Measurements from ENCODE around the gene TOP2A.
"Not testable (repeated sequence)": the region's sequence is repeated elsewhere in the genome, so short reads cannot be mapped to it uniquely, and the experiment has no call there.

Gene TOP2A

DNA sequence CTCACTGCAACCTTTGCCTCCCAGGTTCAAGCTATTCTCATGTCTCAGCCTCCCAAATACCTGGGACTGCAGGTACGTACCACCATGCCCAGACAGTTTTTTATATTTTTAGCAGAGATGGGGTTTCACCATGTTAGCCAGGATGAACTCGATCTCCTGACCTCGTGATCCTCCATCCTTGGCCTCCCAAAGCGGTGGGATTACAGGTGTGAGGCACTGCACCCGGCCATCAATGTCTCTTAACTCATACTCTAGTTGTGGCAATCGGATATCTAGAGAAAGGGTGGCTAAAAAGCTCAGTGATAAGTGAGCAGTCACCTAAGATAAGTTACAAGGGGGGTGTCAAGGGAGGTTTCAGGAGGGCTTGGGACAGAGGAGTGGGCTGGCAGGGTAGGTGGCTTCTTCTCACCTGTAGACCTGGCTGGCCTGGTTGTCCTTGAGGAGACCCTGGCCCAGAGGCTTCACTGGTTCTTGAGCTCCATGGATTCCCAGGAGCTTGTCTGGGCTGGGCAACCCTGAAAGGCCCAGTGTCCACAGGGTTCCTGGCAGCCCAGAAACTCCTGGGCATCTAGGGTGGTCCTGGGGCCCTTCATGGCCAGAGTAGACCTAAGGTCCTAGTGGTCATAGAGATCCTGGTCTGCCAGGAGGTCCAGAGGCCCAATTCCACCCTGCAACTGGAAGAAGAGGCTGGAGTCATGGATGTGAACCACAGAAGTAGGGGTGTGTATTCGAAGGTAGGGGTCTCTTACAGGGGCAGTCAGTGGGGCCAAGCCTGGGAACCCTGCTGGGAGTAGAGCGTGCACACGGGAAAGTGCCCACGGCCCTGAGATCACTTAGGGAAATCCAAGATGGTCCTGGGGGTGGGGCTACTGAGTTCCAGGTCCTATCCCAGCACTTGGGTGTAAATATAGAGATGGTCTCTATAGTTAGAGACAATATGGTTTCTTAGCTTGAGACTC lies 12.9 kb upstream of the TOP2A start:
- DNase-seq (ENCODE audit: low spot score): no peak

DNA sequence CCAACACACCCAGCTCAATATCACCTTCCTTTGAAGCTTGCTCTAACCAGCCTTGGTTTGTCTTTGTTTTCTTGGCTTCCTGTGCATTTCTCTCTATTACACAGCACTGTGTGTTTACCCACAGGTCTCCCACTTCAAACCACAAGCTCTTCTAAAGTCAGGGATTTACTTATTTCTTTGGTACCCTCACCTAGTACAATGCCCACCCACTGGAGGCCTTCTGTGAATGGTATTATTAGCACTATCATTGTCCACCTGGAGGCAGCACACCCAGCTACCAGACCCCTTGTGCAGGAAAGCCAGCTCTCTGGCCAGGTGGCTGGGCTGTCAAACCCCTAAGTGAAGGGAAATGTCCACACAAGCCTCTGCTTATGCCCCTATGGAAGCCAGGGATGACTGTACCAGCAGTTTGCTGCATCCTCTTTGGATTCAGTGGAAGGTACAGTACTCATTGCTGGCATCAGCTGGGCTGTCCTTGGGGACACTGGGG lies 9.4 kb upstream of the TOP2A start:
- no peak for DNase-seq (ENCODE audit: low spot score)

DNA sequence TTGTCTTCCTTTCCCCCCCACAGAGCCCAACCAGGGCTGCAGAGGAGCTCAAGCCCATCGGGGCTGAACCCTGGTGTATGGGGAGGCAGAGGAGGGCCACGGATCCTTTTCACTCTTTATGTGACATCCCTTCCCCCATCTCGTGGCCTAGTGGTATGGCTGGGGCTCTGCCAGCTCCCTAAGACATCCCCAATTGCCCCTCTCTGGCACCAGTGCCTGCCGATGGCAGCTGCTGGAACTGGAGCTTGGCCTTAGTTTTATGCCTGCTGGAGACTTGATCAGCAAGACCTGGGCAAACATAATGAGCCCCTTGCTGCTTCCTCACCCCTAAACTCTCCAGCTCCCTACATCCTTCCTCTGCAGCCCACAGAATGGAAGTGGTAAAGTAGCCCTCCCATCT lies 8.0 kb upstream of the TOP2A start:
- DNase-seq (ENCODE audit: low spot score): no peak

DNA sequence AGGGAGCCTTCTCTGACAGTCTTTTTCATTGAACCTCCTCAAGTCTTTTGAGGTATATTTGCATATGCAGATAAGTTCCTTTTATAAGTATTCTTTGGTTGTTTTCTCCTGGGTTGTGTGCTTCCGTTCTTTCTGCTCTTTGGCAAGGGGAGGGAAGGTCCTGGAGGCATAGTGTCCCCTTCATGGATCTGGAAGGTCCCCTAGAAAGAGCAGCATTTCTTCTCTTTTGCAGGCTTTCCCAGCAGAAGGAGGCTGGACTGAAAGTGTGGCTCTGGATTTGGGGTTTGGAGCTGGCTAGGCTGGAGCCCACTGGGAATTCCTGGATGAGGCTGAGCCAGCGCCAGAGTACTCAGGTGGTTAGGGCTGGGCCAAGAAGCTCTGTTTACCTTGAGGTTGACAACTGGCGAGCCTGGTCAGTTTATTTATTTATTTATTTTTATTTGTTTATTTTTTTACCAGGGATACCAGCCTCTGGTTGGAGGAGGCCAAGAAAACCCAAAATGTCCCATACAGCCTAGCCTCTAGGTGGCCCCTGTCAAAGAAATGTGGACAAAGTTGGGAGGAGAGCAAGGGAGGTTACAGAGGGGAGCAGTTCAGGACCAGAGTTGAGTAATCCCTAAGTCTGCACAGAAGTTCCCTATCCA lies 5.4 kb upstream of the TOP2A start:
- no peak for DNase-seq (ENCODE audit: low spot score)

DNA sequence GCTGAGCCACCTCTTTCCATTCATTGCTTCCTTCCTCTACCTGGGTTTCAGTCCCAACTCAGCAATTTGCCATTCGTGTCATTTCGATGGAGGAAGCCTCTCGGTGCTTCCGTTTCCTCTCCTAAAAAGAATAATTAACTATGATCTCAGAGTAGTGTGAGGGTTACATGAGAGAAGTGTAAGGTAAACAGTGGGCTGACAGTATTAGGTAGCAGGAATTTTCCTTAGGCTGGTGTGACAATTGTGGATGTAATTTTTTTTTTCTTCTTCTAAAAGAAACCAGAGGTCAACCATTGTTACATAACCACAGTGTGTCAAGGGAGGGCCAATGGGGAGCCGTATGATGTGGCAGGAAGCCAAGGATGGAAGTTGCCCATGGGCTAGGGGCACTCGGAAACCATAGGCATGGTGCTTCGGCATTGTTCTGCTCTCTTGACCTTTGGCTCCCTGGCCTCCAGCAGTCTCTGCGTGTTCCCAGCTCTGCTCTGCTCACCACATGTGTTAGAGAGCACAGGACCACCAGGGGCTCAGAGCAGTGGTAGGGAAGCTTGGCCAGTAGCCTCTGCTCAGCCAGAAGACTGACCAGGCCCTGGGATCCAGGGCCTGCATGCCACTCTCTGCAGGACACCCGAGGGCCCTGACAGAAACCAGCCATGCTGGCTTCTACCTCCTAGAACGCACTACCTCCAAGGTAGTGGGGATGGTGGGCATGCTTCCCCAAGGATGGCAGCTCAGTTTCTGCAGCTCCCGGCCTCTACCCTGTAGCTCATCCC lies 2.0 kb upstream of the TOP2A start:
- DNase-seq (ENCODE audit: low spot score): no peak

DNA sequence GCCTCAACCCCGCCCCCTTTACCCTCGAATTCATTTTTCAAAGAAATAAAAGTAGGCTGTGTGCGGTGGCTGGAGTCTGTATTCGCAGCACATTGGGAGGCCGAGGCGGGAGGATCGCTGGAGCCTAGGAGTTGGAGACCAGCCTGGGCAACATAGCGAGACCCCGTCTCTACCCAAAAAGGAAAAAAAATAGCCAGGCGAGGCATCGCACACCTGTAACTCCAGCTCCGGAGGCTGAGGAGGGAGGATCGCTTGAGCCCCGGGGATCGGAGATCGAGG lies 671 bp upstream of the TOP2A start:
- DNase-seq (ENCODE audit: low spot score): no peak

DNA sequence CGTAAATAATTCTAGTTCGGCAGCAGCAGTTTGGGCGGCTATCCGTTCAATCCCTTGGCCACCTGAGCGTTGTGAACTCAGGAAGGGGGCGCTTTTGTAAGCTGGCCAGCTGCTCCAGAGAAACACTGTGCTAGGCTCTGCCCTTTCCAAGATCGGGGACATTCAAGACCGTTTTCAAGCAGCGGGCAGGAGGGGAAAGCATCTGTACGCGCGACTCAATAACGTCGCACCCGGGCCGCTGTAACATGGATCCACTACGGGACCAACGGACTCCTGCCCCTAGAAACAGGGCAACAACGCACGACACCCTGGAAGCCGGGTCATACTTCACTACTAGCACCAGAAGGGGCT lies 463 bp downstream of the TOP2A start:
- no peak for DNase-seq (ENCODE audit: low spot score)

DNA sequence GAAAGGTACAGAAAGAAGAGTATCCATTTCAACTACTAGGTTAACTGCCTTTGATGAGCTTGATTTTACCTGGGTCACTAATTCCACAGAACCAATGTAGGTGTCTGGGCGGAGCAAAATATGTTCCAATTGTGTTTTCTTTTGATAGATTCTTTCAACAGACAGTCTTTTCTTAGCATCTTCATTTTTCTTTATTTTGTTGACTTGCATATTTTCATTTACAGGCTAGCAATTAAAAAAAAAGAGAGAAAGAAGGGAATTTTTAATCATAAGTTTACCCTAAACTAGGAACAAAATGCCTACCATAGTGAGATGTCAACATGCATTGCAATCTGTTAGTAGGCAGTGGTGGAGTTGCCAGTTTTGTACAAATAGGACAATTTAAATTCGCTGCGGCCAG lies 1.0 kb downstream of the TOP2A start:
- no peak for DNase-seq (ENCODE audit: low spot score)

DNA sequence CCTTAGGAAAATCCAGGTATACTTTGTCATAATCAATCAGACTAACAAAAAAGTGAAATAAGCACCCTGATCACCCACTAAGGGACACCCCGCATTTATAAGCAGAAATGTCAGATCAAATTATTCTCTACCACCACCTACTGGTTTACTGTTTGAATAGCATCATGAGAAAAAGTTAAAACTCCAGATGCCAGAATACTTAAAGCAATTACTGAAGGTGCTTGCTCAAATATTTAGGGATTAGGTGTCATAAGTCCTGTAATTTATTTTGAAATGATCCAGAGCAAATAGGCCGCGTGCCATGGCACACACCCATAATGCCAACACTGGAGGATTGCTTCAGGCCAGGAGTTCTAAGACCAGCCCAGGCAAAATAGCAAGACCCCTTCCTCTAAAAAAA lies 2.3 kb downstream of the TOP2A start:
- peak; percentile 38 for DNase-seq (ENCODE audit: low spot score)

DNA sequence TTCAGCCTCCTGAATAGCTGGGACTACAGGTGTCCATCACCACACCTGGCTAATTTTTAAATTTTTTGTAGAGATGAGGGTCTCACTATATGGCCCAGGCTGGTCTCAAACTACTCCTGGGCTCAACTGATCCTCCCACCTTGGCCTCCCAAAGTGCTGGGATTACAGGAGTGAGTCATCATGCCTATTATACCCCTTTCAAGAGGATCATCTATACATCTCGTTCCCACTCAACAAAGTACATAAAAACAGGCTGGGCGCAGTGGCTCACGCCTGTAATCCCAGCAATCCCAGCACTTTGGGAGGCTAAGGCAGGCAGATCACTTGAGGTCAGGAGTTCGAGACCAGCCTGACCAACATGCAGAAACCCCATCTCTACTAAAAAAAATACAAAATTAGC lies 3.4 kb downstream of the TOP2A start:
- not testable (repeated sequence) for DNase-seq (ENCODE audit: low spot score)

DNA sequence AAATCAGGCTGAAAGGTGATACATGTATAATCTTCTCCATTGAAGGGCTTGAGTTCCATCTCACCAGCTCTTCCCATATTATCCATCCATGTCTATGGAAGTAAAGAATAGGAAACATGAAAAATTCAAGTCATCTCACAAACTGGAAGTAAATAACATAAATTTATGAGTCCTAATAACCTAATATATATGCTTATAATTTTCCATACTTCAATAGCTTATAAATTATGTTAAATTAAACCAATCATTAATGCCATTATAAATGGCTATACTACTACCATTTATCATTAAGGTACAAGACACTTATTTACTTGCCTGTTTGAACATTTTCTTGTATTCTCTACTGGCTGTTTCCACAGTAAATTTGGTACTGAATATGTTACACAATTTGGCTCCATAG lies 4.8 kb downstream of the TOP2A start:
- DNase-seq (ENCODE audit: low spot score): no peak

DNA sequence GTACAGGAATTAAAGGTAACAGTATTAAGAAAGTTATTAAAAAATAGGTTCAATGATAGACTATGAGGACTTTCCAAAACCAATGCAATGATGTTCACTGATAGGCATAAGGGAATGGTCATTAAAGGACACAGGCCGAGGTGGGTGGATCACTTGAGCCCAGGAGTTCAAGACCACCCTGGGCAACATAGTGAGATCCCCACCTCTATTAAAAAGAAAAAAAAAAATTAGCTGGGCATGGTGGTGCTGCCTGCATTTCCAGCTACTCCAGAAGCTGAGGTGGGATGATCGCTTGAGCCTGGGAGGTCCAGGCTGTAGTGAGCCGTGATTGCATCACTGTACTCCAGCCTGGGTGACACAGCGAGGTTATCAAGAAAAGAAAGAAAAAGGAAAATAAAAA lies 5.9 kb downstream of the TOP2A start:
- no peak for DNase-seq (ENCODE audit: low spot score)

DNA sequence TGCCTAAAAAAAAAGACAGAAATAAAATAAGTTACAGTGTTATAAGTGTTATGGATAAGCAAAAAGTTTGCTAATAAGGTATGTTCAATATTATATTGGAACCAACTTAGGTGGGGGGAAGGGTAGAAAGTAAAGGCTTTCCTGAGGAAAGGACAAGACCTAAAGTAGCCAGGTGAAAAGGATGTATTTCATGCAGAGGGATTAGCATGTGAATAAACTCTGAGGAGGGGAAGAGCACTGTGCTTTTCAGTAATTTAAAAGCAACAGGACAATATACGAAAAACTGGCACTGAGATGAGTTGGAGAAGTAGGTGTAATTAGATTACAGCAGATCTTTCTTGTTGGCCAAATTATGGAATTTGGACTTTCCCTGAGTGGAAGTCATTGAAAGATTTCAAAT lies 7.6 kb downstream of the TOP2A start:
- no peak for DNase-seq (ENCODE audit: low spot score)

DNA sequence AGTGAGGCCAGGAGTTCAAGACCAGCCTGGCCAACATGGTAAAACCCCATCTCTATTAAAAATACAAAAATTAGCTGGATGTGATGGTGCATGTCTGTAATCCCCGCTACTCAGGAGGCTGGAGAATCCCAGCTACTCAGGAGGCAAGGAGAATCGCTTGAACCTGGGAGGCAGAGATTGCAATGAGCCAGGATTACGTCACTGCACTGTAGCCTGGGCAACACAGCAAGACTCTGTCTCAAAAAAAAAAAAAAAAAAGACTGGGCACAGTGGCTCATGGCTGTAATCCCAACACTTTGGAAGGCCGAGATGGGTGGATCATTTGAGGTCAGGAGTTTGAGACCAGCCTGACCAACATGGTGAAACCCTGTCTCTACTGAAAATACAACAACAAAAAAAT lies 8.2 kb downstream of the TOP2A start:
- DNase-seq (ENCODE audit: low spot score): not testable (repeated sequence)

DNA sequence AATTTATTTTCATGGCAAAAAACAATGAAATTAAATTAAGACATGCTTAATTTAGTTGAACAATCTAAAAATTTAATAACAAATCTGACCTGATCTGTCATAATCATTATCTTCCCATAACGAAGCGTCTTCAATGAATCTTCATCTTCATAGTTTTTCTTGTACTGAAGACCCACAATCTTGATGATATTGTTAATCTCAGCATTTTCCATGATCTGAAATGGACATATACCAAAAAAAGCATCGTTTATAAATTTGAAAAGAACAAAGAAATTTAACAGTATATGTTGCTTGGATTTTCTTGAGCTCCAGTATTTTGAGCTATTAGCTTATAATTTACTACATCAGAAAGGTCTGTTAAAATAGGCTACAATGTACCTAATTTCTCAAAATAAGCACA lies 10.2 kb downstream of the TOP2A start:
- no peak for DNase-seq (ENCODE audit: low spot score)

DNA sequence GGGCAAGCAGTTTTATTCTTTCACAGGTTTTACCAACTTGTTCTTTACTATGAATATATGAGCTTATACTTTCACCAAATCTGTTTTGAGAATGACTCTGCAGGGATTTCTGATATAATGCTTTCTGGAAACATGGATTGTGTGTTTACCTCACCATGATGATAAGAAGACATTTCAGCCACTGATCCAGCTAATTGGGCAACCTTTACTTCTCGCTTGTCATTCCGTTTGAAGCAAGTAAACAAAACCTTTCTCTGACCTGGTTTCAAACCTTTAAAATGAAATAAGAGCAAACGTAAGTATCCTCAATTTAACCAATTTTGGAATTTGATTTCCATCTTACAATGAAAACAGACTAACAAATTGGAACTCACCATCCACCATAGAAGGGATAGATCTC lies 13.7 kb downstream of the TOP2A start:
- DNase-seq (ENCODE audit: low spot score): no peak

DNA sequence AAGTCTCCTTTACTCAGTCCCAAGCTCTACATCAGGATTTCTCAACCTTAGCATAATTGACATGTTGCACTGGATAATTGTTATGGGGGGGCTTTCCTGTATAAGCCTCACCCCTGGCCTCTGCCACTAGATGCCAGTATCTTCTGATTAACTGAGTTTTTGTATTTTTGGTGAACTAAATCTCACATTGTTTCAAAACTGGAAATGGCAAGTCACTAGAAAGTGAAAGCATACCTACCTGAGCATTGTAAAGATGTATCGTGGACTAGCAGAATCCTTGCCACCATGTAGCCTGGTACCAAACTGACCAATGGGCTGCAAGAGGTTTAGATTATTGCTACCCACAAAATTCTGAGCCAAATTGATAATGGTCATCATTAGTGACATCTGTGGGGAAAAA lies 15.0 kb downstream of the TOP2A start:
- DNase-seq (ENCODE audit: low spot score): no peak

DNA sequence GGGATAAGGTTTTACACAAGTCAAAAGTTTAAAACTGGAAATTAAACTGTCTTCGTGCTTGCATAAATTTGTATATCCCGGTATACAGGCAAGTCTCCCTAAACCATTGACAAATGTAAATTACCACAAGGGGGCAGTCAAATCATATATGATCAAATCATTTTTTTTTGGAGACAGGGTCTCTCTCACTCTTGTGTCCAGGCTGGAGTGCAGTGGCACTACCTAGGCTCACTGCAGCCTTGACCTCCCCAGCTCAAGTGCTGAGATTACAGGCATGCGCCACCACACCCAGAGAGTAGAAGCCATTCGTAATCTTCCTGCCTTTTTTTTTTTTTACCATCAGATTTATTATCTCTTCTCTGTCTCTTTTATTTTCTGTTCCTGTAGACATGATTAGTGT lies 18.5 kb downstream of the TOP2A start:
- peak; percentile 58 for DNase-seq (ENCODE audit: low spot score)

DNA sequence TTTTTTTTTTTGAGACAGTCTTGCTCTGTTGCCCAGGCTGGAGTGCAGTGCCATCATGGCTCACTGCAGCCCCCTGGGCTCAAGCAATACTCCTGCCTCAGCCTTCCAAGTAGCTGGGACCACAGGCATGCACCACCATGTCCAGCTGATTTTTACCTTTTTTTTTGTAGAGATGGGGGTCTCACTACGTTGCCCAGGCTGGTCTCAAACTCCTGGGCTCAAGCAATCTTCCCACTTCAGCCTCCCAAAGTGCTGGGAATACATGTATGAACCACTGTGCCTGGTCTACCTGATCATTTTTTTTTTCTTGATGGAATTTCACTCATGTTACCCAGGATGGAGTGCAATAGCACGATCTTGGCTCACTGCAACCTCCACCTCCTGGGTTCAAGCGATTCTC lies 31.1 kb downstream of the TOP2A start:
- not testable (repeated sequence) for DNase-seq (ENCODE audit: low spot score)

DNA sequence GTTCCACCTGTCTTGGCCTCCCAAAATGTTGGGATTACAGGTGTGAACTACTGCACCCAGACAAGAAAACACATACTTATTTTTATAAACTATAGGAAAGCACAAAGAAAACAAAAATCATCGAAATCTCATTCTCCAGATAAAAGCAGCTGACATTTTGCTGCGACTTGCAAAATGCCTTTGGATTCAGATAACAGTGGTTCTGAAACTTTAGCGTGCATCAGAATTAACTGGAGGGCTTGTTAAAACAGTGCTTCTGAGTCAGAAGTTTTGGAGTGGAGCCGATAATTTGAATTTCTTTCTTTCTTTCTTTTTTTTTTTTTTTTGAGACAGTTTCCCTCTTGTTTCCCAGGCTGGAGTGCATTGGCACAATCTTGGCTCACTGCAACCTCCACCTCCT lies 35.4 kb downstream of the TOP2A start:
- no peak for DNase-seq (ENCODE audit: low spot score)

DNA sequence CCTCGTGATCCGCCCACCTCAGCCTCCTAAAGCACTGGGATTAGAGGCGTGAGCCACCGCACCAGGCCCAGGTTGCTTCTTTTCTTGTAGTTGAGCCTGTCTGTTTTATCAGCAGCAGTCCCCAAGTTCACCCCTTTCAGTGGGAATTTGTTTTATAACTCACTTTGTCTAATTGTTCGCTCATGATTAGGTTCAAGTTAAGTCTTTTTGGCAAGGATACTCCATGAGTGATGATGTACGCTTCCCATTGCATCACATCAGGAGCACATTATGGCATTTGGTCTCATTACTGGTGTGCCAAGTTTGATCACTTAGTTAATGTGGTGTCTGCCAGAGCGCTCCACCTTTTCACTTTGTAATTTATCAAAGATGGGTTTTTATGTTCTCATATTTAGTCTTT lies 38.7 kb downstream of the TOP2A start:
- DNase-seq (ENCODE audit: low spot score): no peak

DNA sequence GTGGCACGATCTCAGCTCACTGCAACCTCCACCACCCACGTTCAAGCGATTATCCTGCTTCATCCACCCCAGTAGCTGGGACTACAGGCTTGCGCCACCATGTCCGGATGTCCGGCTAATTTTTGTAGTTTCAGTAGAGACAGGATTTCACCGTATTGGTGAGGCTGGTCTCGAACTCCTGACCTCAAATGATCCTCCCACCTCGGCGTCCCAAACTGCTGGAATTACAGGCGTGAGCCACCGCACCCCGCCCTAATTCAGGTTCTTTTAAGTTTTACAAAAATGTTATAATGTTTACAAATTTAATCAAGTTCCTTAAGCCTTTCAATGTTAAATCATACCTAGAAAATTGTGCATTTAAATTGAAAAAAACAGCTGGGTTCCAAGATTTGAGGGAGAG lies 39.9 kb downstream of the TOP2A start:
- no peak for DNase-seq (ENCODE audit: low spot score)

DNA sequence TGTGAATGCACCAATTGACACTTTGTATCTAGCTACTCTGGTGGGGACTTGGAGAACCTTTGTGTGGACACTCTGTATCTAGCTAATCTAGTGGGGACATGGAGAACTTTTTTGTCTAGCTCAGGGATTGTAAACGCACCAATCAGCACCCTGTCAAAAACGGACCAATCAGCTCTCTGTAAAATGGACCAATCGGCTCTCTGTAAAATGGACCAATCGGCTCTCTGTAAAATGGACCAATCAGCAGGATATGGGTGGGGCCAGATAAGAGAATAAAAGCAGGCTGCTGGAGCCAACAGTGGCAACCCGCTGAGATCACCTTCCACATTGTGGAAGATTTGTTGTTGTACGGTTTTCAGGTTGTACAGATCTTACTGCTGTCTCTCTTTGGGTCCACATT lies 41.2 kb downstream of the TOP2A start:
- not testable (repeated sequence) for DNase-seq (ENCODE audit: low spot score)

All from pons (tissue), 1 donor.